H1 (cell line): ENCODE measurements around the gene HPS3.
A peak's percentile ranks its signal among the peaks of the same experiment; 100 is the strongest.

Experiments
- ATF2 ChIP-seq: IDR thresholded peaks from 2 replicates; pipeline ENCODE4 v1.6.1; 2012; ENCODE audit warnings: low read length, inconsistent platforms
- CHD1 ChIP-seq: IDR thresholded peaks from 2 replicates; pipeline ENCODE4 v1.6.1; 2012; ENCODE audit warnings: low read depth, low read length, improper control_type of control experiment
- E2F6 ChIP-seq: IDR thresholded peaks from 2 replicates; pipeline ENCODE4 v1.6.1; 2012; ENCODE audit warnings: inconsistent platforms
- EZH2 ChIP-seq: fragments of 200-600 bp; sonication (generic); IDR thresholded peaks from 2 replicates; pipeline ENCODE4 v1.7.1; 2012; ENCODE audit warnings: low read depth, mild to moderate bottlenecking, moderate library complexity, low read length, inconsistent platforms; ENCODE audit not compliant: severe bottlenecking
- GABPA ChIP-seq: IDR thresholded peaks from 2 replicates; pipeline ENCODE4 v1.6.1; 2011; ENCODE audit warnings: mild to moderate bottlenecking, low read length, moderate library complexity, borderline replicate concordance; ENCODE audit not compliant: insufficient read depth
- POLR2A ChIP-seq, 2 experiments: IDR thresholded peaks; 1 replicate in 1 of 2; 2 replicates in 1 of 2; pipeline ENCODE4 v1.6.1; 2011; ENCODE audit warnings: low read depth in 2 of 2, low read length in 2 of 2, mild to moderate bottlenecking in 2 of 2; ENCODE audit errors: control extremely low read depth in 1 of 2
- SIN3A ChIP-seq, 2 experiments: IDR thresholded peaks in 1 of 2; conservative IDR thresholded peaks in 1 of 2; 2 replicates each; pipeline ENCODE4 v1.6.1; 2011 to 2012; ENCODE audit warnings: low read length in 2 of 2, improper control_type of control experiment in 1 of 2, low read depth in 1 of 2, mild to moderate bottlenecking in 1 of 2
- SIRT6 ChIP-seq: IDR thresholded peaks from one replicate; pipeline ENCODE4 v1.7.1; 2012; ENCODE audit warnings: low read length, inconsistent platforms
- SIX5 ChIP-seq: IDR thresholded peaks from 2 replicates; pipeline ENCODE4 v1.6.1; 2011; ENCODE audit warnings: mild to moderate bottlenecking, low read depth, low read length
- YY1 ChIP-seq: IDR thresholded peaks from 2 replicates; pipeline ENCODE4 v1.6.1; 2011; ENCODE audit warnings: low read depth, mild to moderate bottlenecking, low read length
- TF ChIP-seq, protein P1 (sequence below), 3 experiments: IDR thresholded peaks; 1 replicate in 2 of 3; 2 replicates in 1 of 3; pipeline versions ENCODE4 v1.5.1 to v1.6.1; 2011; ENCODE audit warnings: low read length in 3 of 3, mild to moderate bottlenecking in 3 of 3, inconsistent platforms in 2 of 3, low read depth in 1 of 3, moderate library complexity in 1 of 3; ENCODE audit not compliant: insufficient read depth in 1 of 3; ENCODE audit errors: control extremely low read depth in 1 of 3

GRCh38 chr3:149129326-149130205 lies at the start of gene HPS3:
- TF ChIP-seq POLR2A (IDR thresholded peaks at IDR 0.05; ENCODE audit: control extremely low read depth in 1 of 2, low read depth in 2 of 2, low read length in 2 of 2), result peak; percentile 54 to 58
- TF ChIP-seq, protein P1, sequence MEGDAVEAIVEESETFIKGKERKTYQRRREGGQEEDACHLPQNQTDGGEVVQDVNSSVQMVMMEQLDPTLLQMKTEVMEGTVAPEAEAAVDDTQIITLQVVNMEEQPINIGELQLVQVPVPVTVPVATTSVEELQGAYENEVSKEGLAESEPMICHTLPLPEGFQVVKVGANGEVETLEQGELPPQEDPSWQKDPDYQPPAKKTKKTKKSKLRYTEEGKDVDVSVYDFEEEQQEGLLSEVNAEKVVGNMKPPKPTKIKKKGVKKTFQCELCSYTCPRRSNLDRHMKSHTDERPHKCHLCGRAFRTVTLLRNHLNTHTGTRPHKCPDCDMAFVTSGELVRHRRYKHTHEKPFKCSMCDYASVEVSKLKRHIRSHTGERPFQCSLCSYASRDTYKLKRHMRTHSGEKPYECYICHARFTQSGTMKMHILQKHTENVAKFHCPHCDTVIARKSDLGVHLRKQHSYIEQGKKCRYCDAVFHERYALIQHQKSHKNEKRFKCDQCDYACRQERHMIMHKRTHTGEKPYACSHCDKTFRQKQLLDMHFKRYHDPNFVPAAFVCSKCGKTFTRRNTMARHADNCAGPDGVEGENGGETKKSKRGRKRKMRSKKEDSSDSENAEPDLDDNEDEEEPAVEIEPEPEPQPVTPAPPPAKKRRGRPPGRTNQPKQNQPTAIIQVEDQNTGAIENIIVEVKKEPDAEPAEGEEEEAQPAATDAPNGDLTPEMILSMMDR (IDR thresholded peaks at IDR 0.05; ENCODE audit: control extremely low read depth in 1 of 3, insufficient read depth in 1 of 3, low read depth in 1 of 3, low read length in 3 of 3), result no peak
- no peak for TF ChIP-seq GABPA
- TF ChIP-seq CHD1, result no peak
- no peak for TF ChIP-seq EZH2
- no peak for TF ChIP-seq SIX5
- TF ChIP-seq YY1, result no peak
- TF ChIP-seq SIN3A (conservative IDR thresholded peaks at IDR 0.05 in 1 of 2, IDR thresholded peaks at IDR 0.05 in 1 of 2; ENCODE audit: low read depth in 1 of 2, low read length in 2 of 2), result peak; percentile 27 to 43; a peak in 2 of 4 replicates
- no peak for TF ChIP-seq SIRT6
- TF ChIP-seq E2F6, result peak; percentile 88
- no peak for TF ChIP-seq ATF2
